D341Med (cell line): Measurements from ENCODE around the gene MOG.

Experiments
- DNase-seq: peaks from one replicate; pipeline ENCODE4 v3.0.0; 2012; ENCODE audit warnings: low spot score

The MOG gene

DNA sequence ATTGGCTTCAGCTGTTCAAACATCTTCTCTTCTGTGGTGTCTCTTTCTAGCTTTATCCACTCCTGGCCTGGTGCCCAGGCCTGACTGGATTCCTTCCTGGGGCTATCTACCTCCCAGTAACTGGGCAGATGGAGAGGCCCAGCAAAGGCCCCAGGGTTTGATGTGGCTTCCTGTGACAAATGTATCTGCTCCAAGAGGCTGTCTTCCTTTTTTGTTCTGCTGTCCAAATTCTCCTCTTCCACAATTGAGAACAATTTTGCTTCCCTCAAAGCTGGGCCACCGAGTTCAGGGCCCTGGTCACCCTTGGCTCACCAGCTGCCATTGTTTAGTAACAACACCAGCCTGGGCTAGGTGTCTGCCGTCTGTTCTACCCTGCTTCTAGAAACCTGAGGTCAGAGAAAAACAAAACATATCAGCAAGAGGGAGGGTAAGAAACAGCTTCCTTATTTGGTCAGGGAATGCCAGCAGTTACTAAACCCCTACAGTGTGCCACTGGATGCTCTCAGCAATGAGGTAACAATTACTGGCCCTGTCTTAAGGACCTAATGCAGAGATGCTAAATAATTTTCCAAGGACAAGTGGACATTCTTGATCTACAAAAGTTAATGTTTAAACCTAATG, 20.2 kb downstream of the MOG start:
- DNase-seq = no peak

DNA sequence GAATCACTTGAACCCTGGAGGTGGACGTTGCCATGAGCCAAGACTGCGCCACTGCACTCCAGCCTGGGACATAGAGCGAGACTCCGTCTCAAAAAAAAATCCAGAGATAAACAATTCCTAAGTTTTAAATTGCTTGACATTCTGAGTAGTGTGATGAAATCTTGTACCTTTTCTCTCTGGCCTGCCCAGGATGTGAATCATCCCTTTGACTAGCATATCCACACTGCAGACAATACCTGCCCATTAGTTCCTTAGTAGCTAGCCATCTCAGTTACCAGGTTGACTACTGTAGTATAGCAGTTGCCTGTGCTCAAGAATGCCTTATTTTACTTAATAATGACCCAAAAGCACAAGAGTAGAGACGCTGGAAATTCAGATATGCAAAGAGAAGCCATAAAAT, 21.2 kb downstream of the MOG start:
- DNase-seq = no peak

DNA sequence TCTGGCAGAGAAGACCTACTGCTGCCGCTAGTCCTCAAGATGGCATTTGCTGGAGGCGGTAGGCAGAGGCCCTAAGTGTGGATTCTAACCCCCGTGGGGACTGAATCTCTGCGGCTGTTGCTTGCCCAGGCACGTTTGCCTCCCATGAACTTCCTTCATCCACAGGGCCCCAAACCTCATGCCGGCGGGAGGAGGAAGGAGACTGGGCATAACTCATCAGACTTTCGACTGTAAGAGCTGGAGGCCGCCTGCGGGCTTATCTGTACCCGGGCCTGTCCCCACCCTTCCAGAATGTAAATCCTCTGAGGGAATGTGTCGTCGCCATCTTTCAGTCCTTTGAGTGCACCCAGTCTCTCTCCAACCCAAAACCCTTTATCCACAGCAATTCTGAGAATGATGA, 23.1 kb downstream of the MOG start:
- no peak for DNase-seq

DNA sequence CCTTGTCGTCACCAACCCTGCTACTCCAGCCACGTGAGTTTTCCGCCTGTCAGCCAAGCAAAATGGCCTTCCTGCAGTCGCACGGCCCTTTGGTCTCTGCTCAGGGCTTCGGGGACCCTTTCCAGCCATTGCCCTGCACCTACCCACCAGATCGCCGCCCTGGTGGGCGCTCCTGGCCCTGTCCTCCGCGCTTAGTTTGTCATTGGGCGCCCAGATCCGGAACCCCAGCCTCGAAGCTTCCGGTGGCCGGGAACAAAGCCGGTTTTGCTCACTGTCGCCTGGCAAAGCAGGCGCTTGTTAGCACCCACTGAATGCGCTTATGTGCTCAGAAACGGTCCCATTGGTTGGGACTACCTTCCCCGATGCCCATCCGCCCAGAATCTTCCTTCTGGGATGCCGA, 23.5 kb downstream of the MOG start:
- DNase-seq = no peak

DNA sequence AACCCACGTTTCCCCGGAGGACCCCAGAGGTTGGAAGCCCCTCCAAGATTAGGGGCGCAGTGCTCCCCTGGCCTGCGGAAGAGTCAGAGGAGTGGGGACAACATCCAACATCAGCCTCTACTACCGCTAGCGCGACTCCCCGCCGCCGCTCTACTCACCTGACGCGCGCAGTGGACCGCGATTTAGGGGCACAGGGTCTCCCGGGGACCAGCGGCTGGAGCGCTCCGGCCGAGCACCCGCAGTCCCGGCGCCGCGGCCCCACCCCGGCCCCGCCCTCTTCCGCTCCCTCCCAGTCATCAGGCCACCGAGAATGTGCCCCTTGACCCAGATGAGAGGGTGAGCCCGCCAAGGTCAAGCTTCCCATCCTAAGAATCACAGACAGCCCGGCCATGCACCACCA, 24.0 kb downstream of the MOG start, which contains the start of gene ZFP57:
Gene ZFP57 (minus strand): TSS at position 249 of the 400 bp plus-strand sequence. CDS start 4,149 bp downstream, outside the sequence.
- DNase-seq = no peak

DNA sequence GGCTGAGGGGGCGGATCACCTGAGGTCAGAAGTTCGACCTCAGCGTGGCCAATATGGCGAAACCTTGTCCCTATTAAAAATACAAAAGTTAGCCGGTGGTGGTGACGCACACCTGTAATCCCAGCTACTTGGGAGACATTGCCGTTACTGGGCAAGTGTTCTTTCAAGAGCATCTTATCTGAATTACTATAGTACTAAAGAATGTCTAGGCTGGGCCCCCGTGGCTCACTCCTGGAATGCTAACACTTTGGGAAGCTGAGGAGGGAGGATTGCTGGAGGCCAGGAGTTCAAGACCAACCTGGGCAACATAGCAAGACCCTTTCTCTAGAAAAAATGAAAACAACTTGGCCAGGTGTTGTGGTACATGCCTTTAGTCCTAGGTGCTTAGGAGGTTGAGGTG, 24.9 kb downstream of the MOG start:
- no peak for DNase-seq

DNA sequence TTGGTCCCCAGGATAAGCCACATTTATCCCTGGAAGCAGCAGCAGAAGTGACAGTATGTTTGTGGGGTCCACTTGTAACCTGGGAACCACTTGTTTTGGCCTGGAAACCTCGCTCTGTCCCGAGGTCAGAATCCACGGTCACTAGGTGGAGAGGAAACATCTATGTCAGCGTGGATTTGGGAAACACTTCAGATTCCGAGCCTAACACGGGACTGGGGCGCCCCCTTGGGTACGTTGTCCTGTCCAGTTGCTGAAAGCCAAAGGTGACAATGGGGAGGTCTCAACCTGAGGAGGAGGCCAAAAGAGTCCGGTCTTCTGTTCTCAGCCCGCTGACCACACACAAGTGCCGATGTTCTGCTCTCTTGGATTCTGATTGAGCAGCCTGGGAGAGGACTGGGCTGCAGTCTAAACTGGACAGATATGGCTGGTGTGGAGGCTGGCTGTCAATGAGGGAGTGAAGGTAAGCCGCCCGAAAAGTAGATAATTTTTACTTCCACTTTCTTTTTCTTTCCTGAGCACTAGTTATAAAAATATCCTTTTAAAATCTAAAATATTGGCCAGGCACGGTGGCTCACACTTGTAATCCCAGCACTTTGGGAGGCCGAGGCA, 28.9 kb downstream of the MOG start:
- no peak for DNase-seq

DNA sequence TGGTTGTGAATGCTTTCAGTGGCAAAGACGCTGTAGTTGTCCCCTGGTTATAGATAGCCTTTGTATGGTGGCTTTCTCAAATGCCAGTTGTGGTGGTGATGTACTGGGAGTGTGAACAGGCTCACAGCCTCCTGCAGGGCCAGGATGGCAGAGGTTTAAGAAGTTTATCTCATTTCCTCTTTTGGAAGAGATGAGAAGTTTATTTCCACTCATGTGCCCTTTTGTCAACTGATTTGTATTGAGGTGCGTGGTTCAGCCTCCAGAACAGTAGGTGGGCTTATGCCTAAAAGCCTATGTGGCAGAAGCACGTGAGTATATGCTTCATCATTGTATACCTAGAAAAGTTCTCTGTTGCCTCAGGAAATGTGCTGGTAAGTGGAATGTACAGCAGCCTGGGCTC, 37.7 kb downstream of the MOG start:
- no peak for DNase-seq

DNA sequence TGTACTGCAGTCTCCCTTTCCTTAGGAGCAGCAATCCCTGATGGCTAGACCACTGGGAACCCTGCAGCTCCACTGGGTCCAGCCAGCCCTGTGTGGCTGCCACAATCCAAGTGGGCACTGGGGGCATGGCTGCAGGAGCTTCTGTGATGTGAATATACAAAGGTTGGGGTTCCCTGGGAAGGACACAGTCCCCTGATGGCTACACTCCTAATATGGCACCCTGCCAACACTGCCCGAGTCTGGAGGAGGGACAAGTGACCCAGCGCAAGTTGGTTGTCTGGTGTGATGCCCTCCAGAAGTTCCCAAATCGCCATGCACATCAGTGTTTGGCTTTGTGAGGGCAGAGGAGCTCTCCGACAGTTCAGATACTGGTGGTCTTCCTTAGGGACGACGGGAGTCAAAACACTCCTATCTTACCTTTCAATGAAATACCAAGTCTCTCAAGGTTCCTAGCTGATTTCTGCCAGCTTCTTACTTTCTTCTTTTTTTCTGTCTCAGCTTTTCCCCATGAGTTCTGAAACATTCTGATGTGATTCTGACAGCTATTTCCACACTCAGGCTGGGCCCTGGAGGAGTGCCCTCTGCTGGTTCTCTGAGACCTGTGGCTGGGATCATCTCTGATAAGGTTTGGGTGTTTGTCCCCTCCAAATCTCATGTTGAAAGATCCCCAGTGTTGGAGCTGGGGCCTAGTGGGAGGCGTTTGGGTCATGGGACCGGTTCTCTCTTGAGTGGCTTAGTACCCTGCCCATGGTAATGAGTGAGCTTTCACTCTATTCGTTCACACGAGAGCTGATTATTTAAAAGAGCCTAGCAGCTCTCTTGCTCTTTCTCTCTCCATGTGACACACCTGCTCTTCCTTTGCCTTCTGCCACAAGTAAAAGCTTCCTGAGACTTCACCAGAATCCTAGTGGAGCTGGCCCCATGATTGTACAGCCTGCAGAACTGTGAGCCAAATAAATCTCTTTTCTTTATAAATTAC, 39.5 kb downstream of the MOG start:
- no peak for DNase-seq

DNA sequence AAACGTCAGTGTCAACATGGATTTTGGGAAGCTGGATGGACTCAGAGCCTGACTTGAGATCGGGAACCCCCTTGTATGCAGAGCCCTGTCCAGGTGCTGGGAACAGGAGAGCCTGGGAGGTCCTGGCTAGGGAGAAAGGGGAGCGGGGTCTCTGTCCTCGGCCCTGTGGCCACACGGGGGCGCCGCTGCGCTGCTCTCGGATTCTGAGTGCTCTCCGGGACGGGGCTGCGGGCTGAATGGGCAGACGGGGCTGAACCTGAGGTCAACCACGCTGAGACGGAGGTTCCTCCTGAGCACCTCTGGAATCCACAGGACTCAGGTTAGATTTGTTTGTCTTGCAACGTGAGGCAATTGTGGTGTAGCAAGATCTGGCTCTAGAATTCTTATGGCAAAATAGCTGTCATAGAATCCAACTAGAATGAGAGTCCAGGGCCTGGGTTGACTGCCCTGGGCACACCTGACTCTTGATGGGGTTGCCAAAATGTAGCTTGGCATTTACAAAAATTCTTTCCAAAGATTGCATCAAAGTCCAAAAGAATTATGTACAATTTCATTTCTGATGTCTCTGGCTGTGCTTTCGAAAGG, 45.7 kb downstream of the MOG start:
- peak; percentile 71 for DNase-seq

DNA sequence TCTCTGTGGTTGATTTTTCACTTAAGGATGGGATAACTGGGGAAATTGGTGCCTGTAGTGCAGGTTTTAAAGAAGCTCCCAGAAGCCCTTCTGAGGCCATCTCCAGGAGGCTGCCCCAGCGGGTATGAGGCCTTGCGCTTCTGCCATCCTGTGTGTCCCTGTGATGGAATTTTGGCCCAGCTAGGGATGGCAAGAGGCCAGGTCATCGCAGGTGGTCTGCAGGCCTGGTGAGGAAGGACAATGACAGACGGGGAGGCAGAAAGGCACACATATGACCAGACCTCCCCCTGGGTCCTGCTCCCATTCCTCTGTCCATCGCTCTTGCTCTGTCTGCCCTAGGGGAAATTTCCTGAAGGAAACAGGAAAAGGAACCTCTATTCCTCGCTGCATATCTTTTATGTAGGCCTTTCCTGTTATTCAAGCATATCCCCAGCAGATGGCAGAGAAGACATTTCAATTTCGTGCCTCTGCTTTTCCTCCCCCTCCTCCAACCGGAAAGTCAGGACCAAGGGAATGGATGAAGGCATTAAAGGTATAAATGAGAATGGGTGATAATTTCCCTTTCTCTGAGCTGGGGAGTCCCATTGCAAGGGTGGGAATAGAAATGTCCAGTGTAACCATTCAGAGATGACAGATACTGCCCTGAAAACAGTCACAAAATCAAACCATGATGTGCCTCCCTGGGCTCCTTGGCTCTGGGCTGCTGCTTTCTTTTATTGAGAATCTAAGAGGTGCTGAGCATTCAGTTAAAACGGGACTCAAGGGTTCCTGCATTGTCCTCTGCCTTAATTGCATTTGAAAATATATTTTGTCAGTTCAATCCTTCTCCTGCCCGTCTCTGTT, 48.7 kb downstream of the MOG start:
- peak; percentile 56 for DNase-seq

DNA sequence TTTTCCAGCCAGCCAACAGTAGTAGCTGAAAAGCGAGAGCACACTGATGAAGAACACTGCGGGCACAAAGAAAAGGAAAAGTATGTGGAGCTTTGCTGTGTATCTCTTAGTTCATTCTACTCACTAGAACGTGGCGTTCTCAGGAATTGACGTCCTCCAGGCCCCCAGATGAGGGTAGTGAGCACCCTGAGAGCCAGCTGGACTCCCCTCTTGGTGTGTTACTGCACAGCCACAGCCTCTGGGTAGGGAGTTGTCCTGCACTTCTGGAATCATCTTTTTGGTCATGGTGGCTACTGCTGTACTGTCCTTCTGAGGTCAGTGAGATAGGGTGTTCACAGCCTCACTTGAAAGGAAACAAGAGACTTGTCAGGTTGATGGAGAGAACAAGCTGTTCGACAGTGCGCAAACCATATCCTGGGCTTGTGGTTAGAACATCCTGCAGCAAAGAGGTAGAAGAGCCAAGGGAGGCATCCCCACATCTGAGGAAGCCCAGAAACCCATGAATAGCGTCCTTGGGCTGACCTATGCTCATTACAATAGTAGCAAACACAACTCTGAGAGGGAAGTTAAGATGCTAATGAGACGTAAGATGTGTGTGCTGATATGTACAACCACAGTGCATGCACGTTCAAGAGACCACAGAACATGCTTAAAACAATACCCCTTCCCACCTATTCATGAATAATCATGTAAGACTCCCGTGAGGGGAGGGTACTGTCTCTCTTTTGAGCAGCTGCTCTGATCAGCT, 51.7 kb downstream of the MOG start:
- no peak for DNase-seq

DNA sequence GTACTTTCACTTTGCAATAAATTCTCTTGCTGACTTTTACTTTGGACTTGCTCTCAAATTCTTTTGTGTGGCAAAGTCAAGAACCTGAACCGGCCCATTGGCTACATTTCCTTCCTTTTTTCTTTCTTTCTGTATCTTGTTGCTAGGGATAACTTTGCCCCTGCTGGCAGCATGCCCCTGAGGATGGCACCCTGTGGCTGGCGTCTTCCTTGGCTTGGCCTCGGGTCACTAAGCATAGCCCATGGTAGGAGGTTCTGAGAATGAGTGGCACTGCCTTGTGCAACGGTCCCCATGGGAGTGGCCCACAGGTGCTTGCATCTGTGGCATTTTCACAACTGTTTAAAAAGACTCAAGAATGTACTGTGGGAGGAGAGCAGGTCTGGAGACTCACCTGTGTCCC, 52.3 kb downstream of the MOG start:
- DNase-seq = no peak

DNA sequence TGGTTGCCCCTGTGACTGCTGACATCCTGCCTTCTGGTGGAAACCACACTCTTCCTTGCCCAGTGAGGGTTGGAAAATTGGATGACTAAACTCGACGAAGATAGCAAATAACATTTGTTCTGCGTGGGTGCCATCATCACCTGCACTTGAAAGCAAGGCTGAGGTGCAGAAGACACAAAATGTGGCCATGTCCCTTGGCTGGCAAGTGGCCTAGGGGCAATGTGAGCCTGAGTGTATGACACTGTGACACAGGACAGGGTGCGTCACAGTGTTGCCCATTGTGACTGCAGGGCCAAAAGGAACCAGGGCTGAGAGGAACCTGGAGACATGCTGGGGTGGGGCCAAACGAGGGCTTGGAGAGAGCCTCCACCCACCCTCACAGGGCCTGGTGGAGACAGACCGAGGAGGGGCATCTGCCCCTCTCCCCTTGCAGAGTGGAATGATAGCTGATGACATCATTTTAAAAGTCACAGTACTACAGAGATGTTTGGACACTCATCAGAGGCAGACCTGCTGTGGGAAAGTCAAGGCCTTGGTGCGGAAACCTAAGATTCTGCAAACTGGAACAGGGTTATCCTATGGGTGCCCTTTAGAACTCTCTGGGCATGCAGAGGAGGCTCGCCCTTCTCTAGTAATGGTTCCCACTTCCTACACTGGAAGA, 53.5 kb downstream of the MOG start:
- DNase-seq = no peak

DNA sequence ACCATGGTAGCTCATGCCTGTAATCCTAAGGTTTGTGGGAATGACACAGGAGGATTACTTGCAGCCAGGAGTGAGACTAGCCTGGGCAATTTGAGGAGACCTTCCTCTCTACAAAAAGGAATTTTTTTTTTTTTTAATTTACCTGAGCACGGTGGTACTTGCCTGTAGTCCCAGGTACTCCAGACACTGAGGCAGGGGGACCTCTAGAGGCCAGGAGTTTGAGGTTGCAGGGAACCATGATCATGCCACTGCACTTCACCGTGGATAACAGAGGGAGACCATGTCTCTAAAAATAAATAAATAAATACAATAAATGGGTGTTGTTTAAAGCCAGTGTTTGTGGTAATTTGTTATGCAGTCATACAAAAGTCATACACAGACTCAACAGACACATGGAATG, 64.0 kb downstream of the MOG start:
- DNase-seq = no peak
